ENCODE results near the gene AGPAT4.

Gene AGPAT4

GRCh38 chr6:161256407-161256806, 17.5 kb downstream of the AGPAT4 start:
- no peak overlapping the region for H3K4me3 ChIP-seq
- no peak overlapping the region for H3K27ac ChIP-seq
- TF ChIP-seq POLR2AphosphoS5 (IDR thresholded peaks at IDR 0.05; ENCODE audit: borderline replicate concordance, low read depth, low read length), result no peak
- TF ChIP-seq EZH2 (IDR thresholded peaks at IDR 0.05), result no peak
- TF ChIP-seq FOXP2 (optimal IDR thresholded peaks at IDR 0.05; ENCODE audit: control extremely low read depth, extremely low read length, insufficient read depth), result no peak
- no peak for DNase-seq (ENCODE audit: low read depth, low spot score)
- H3K9me3 ChIP-seq (ENCODE audit: low read depth, low read length), result no peaks in the 10 kb centered on the region
- H3K9ac ChIP-seq (ENCODE audit: insufficient read length), result no peak overlapping the region
- no peaks in the 10 kb centered on the region; the same call in 1 of the 2 replicates for H3K36me3 ChIP-seq (ENCODE audit: insufficient read depth, low read length)

GRCh38 chr6:161255518-161255917, 18.3 kb downstream of the AGPAT4 start:
- no peak for DNase-seq (ENCODE audit: low read depth, low spot score)
- H3K36me3 ChIP-seq (ENCODE audit: insufficient read depth, low read length), result no peaks in the 10 kb centered on the region; the same call in 1 of the 2 replicates
- H3K4me3 ChIP-seq, result no peak overlapping the region
- no peak overlapping the region for H3K9ac ChIP-seq (ENCODE audit: insufficient read length)
- no peak overlapping the region for H3K27ac ChIP-seq
- TF ChIP-seq EZH2 (IDR thresholded peaks at IDR 0.05) (no peak), FOXP2 (optimal IDR thresholded peaks at IDR 0.05; ENCODE audit: control extremely low read depth, extremely low read length, insufficient read depth) (no peak), POLR2AphosphoS5 (IDR thresholded peaks at IDR 0.05; ENCODE audit: borderline replicate concordance, low read depth, low read length) (no peak)
- H3K9me3 ChIP-seq (ENCODE audit: low read depth, low read length), result no peaks in the 10 kb centered on the region

GRCh38 chr6:161254464-161255253, 19.2 kb downstream of the AGPAT4 start:
- H3K27ac ChIP-seq, result no peak overlapping the region
- H3K4me3 ChIP-seq, result no peak overlapping the region
- no peak for TF ChIP-seq POLR2AphosphoS5 (IDR thresholded peaks at IDR 0.05; ENCODE audit: borderline replicate concordance, low read depth, low read length)
- TF ChIP-seq EZH2 (IDR thresholded peaks at IDR 0.05), result no peak
- TF ChIP-seq FOXP2 (optimal IDR thresholded peaks at IDR 0.05; ENCODE audit: control extremely low read depth, extremely low read length, insufficient read depth), result no peak
- H3K9me3 ChIP-seq (ENCODE audit: low read depth, low read length), result no peaks in the 10 kb centered on the region
- no peak overlapping the region for H3K9ac ChIP-seq (ENCODE audit: insufficient read length)
- no peak for DNase-seq (ENCODE audit: low read depth, low spot score)
- H3K36me3 ChIP-seq (ENCODE audit: insufficient read depth, low read length), result no peaks in the 10 kb centered on the region; the same call in 1 of the 2 replicates

GRCh38 chr6:161254126-161254463, 19.8 kb downstream of the AGPAT4 start:
- TF ChIP-seq POLR2AphosphoS5 (IDR thresholded peaks at IDR 0.05; ENCODE audit: borderline replicate concordance, low read depth, low read length) (no peak), FOXP2 (optimal IDR thresholded peaks at IDR 0.05; ENCODE audit: control extremely low read depth, extremely low read length, insufficient read depth) (no peak), EZH2 (IDR thresholded peaks at IDR 0.05) (no peak)
- no peaks in the 10 kb centered on the region; the same call in 1 of the 2 replicates for H3K36me3 ChIP-seq (ENCODE audit: insufficient read depth, low read length)
- H3K4me3 ChIP-seq, result no peak overlapping the region
- H3K9me3 ChIP-seq (ENCODE audit: low read depth, low read length), result no peaks in the 10 kb centered on the region
- DNase-seq (ENCODE audit: low read depth, low spot score), result no peak
- no peak overlapping the region for H3K9ac ChIP-seq (ENCODE audit: insufficient read length)
- no peak overlapping the region for H3K27ac ChIP-seq

GRCh38 chr6:161251345-161251744, 22.5 kb downstream of the AGPAT4 start:
- DNase-seq (ENCODE audit: low read depth, low spot score), result no peak
- no peak overlapping the region for H3K4me3 ChIP-seq
- no peak overlapping the region for H3K9ac ChIP-seq (ENCODE audit: insufficient read length)
- H3K36me3 ChIP-seq (ENCODE audit: insufficient read depth, low read length), result no peaks in the 10 kb centered on the region; the same call in 1 of the 2 replicates
- TF ChIP-seq FOXP2 (optimal IDR thresholded peaks at IDR 0.05; ENCODE audit: control extremely low read depth, extremely low read length, insufficient read depth) (no peak), EZH2 (IDR thresholded peaks at IDR 0.05) (no peak), POLR2AphosphoS5 (IDR thresholded peaks at IDR 0.05; ENCODE audit: borderline replicate concordance, low read depth, low read length) (no peak)
- H3K27ac ChIP-seq, result no peak overlapping the region
- no peaks in the 10 kb centered on the region for H3K9me3 ChIP-seq (ENCODE audit: low read depth, low read length)

GRCh38 chr6:161249327-161249726, 24.5 kb downstream of the AGPAT4 start:
- no peak for TF ChIP-seq FOXP2 (optimal IDR thresholded peaks at IDR 0.05; ENCODE audit: control extremely low read depth, extremely low read length, insufficient read depth)
- no peak for TF ChIP-seq POLR2AphosphoS5 (IDR thresholded peaks at IDR 0.05; ENCODE audit: borderline replicate concordance, low read depth, low read length)
- TF ChIP-seq EZH2 (IDR thresholded peaks at IDR 0.05), result no peak
- H3K36me3 ChIP-seq (ENCODE audit: insufficient read depth, low read length), result no peaks in the 10 kb centered on the region; the same call in 1 of the 2 replicates
- no peak overlapping the region for H3K27ac ChIP-seq
- no peak overlapping the region for H3K9ac ChIP-seq (ENCODE audit: insufficient read length)
- H3K9me3 ChIP-seq (ENCODE audit: low read depth, low read length), result no peaks in the 10 kb centered on the region
- DNase-seq (ENCODE audit: low read depth, low spot score), result no peak
- H3K4me3 ChIP-seq, result no peak overlapping the region

- Histone ChIP-seq H3K9me3 (ENCODE audit: low read depth, low read length) (no peaks in the 10 kb centered on the region), H3K4me3 (no peak overlapping the region), H3K36me3 (ENCODE audit: insufficient read depth, low read length) (no peaks in the 10 kb centered on the region; the same call in 1 of the 2 replicates), H3K27ac (no peak overlapping the region), H3K9ac (ENCODE audit: insufficient read length) (no peak overlapping the region)
- TF ChIP-seq POLR2AphosphoS5 (IDR thresholded peaks at IDR 0.05; ENCODE audit: borderline replicate concordance, low read depth, low read length) (no peak), FOXP2 (optimal IDR thresholded peaks at IDR 0.05; ENCODE audit: control extremely low read depth, extremely low read length, insufficient read depth) (no peak), EZH2 (IDR thresholded peaks at IDR 0.05) (no peak)
- DNase-seq (ENCODE audit: low read depth, low spot score), result no peak
Observed at GRCh38 chr6:161246725-161247124, 27.1 kb downstream of the AGPAT4 start.

- Histone ChIP-seq H3K9me3 (ENCODE audit: low read depth, low read length) (no peaks in the 10 kb centered on the region), H3K27ac (no peak overlapping the region), H3K4me3 (no peak overlapping the region), H3K36me3 (ENCODE audit: insufficient read depth, low read length) (no peaks in the 10 kb centered on the region), H3K9ac (ENCODE audit: insufficient read length) (no peak overlapping the region)
- DNase-seq (ENCODE audit: low read depth, low spot score), result no peak
- no peak for TF ChIP-seq FOXP2 (optimal IDR thresholded peaks at IDR 0.05; ENCODE audit: control extremely low read depth, extremely low read length, insufficient read depth)
- TF ChIP-seq EZH2 (IDR thresholded peaks at IDR 0.05), result no peak
- TF ChIP-seq POLR2AphosphoS5 (IDR thresholded peaks at IDR 0.05; ENCODE audit: borderline replicate concordance, low read depth, low read length), result no peak
Observed at GRCh38 chr6:161245363-161245762, 28.5 kb downstream of the AGPAT4 start.

Measured in SK-N-MC (cell line).